HUES6 (cell line): Measurements from ENCODE around the gene SULT1A1.
"Not testable (repeated sequence)": the region's sequence is repeated elsewhere in the genome, so short reads cannot be mapped to it uniquely, and the experiment has no call there.

Source experiments
- H3K27ac ChIP-seq: 2 replicates; pipeline ENCODE4 v1.7.0; 2013; ENCODE audit warnings: low read depth, mild to moderate bottlenecking, low read length, inconsistent platforms
- H3K27me3 ChIP-seq: 2 replicates; pipeline ENCODE4 v1.6.1; 2013; ENCODE audit warnings: low read length; ENCODE audit not compliant: control insufficient read depth, insufficient read depth
- H3K36me3 ChIP-seq: 2 replicates; pipeline ENCODE4 v1.6.1; 2013; ENCODE audit warnings: low read length; ENCODE audit not compliant: control insufficient read depth, insufficient read depth
- H3K4me1 ChIP-seq: 2 replicates; pipeline ENCODE4 v1.6.1; 2013; ENCODE audit warnings: low read length; ENCODE audit not compliant: control insufficient read depth, insufficient read depth
- H3K4me3 ChIP-seq: 2 replicates; pipeline ENCODE4 v1.5.1; 2013; ENCODE audit warnings: low read depth, low read length
- H3K9ac ChIP-seq: one replicate; pipeline ENCODE4 v1.6.1; 2013; ENCODE audit warnings: mild to moderate bottlenecking, low read length
- H3K9me3 ChIP-seq: 2 replicates; pipeline ENCODE4 v1.6.1; 2013; ENCODE audit warnings: low read depth, low read length; ENCODE audit not compliant: control insufficient read depth, insufficient read depth

SULT1A1 gene

DNA sequence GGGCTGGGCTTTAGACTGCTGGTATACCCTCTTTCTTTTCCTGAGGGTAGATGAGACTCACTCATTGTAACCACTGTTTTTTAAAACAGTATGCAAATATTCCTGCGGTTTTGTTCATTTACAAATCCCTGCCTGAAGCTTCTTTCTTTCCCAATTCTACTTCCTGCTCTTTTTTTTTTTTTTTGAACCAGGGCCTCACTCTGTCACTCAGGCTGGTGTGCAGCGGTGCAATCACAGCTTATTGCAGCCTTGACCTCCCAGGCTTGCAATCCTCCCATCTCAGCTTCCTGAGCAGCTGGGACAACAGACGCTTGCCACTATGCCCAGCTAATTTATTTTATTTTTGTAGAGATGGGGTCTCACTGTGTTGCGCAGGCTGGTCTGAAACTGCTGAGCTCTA is 8.0 kb upstream of the SULT1A1 start:
- Histone ChIP-seq H3K9me3 (no peaks in the 10 kb centered on the region), H3K4me1 (peaks cover 11% of the 10 kb centered on the region), H3K27me3 (no peaks in the 10 kb centered on the region), H3K9ac (no peak overlapping the region), H3K4me3 (no peak overlapping the region), H3K36me3 (no peaks in the 10 kb centered on the region), H3K27ac (peak overlapping the region; percentile 19; the same call in 1 of the 2 replicates)

DNA sequence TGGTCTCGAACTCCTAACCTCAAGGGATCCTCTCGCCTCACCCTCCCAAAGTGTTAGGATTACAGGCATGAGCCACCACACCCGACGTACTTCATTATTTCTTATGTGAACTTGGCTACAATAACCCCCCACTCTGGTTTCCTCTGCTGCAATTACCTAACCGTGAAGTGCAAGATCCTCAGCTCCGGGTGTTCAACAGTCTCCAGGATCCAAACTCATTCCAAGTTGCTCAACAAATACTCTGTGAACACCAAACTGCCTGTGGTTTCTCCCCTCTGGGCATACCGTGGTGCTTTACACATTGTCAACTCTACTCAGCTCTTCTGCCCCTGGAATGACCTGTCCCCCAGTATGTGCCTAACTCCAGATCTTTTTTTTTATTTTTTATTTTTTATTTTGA is 6.8 kb upstream of the SULT1A1 start:
- Histone ChIP-seq H3K4me1 (peaks cover 11% of the 10 kb centered on the region), H3K4me3 (no peak overlapping the region)

DNA sequence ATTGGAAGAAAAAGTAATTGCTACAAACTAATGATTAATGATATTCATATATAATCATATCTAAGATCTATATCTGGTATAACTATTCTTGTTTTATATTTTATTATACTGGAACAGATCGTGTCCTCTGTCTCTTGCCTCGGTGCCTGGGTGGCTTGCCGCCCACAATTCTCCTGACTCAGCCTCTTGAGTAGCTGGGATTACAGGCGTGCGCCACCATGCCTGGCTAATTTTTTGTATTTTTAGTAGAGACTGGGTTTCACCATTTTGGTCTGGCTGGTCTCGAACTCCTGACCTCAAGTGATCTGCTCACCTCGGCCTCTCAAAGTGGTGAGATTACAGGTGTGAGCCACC is 6.4 kb upstream of the SULT1A1 start:
- H3K4me3 ChIP-seq, H3K36me3 ChIP-seq, H3K9me3 ChIP-seq, H3K9ac ChIP-seq, H3K27me3 ChIP-seq, H3K27ac ChIP-seq: not testable (repeated sequence)
- peaks cover 11% of the 10 kb centered on the region for H3K4me1 ChIP-seq

More for the DNA sequence above, 6.8 kb upstream of the SULT1A1 start:
- Histone ChIP-seq H3K9me3 (no peaks in the 10 kb centered on the region), H3K27ac (no peak overlapping the region), H3K9ac (no peak overlapping the region), H3K27me3 (no peaks in the 10 kb centered on the region), H3K36me3 (no peaks in the 10 kb centered on the region)

DNA sequence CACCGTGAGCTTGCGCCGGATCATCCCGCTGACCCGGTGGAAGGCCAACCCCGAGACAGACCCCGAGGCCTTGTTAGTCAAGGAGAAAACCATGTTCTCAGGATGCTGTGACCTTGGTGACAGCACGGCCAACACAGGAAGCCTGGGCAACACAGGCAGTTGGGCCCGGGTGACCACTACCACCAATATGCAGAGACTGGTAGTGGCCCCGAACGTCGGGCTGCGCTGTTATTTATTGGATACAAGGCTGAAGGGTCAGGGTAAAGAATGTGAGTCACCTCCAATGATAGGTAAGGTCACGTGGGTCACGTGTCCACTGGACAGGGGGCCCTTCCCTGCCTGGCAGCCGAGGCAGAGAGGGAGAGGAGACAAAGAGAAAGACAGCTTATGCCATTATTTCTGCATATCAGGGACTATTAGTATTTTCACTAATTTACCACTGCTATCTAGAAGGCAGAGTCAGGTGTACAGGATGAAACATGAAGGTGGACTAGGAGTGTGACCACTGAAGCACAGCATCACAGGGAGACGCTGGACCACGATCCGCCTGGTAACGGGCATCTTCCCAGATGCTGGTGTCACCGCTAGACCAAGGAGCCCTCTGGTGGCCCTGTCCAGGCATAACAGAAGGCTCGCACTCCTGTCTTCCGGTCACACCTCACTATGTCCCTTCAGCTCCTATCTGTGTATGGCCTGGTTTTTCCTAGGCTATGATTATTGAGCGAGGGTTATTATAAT is 5.8 kb upstream of the SULT1A1 start:
- peaks cover 15% of the 10 kb centered on the region for H3K4me1 ChIP-seq
- not testable (repeated sequence) for H3K9me3 ChIP-seq, H3K9ac ChIP-seq, H3K27ac ChIP-seq, H3K36me3 ChIP-seq, H3K4me3 ChIP-seq, H3K27me3 ChIP-seq

DNA sequence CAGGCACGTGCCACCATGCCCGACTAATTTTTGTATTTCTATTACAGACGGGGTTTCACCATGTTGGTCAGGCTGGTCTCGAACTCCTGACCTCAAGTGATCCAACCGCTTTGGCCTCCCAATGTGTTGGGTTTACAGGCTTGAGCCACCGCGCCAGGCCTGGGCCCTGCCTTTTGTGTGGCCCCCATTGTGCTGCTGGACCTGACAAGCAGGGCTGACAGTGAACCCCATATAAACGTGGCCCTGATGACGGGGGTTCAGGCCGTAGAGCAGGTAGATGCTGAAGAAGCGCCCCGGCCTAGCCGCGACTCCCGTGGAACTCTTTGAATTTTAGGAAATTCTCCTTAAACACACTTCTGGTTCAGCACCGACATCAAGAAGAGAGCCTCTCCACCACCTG is 4.7 kb upstream of the SULT1A1 start:
- peaks cover 24% of the 10 kb centered on the region for H3K4me1 ChIP-seq
- H3K4me3 ChIP-seq, H3K9ac ChIP-seq, H3K36me3 ChIP-seq, H3K27me3 ChIP-seq, H3K27ac ChIP-seq, H3K9me3 ChIP-seq: not testable (repeated sequence)

DNA sequence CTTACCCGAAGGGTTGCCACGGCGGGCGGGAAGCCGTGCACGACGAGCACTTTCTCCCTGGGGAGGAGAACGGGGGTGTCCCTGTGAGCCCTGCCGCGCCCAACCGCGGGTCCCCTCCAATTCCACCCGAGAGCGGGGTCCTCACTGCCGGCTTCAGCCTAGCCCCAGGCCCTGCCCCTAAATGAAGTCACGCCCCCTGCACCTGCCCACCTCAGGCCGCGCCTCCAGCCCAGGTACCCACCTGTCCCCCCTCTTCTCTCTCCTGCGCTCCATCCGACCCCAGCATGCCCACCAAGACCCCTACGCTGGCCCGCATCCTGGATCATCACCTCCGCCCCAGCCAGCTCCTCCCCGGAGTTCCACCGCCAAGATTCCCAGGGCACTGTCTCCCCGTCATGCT is 4.1 kb upstream of the SULT1A1 start:
- H3K36me3 ChIP-seq, H3K4me3 ChIP-seq, H3K27ac ChIP-seq, H3K27me3 ChIP-seq, H3K9me3 ChIP-seq, H3K9ac ChIP-seq: not testable (repeated sequence)
- peaks cover 30% of the 10 kb centered on the region for H3K4me1 ChIP-seq

DNA sequence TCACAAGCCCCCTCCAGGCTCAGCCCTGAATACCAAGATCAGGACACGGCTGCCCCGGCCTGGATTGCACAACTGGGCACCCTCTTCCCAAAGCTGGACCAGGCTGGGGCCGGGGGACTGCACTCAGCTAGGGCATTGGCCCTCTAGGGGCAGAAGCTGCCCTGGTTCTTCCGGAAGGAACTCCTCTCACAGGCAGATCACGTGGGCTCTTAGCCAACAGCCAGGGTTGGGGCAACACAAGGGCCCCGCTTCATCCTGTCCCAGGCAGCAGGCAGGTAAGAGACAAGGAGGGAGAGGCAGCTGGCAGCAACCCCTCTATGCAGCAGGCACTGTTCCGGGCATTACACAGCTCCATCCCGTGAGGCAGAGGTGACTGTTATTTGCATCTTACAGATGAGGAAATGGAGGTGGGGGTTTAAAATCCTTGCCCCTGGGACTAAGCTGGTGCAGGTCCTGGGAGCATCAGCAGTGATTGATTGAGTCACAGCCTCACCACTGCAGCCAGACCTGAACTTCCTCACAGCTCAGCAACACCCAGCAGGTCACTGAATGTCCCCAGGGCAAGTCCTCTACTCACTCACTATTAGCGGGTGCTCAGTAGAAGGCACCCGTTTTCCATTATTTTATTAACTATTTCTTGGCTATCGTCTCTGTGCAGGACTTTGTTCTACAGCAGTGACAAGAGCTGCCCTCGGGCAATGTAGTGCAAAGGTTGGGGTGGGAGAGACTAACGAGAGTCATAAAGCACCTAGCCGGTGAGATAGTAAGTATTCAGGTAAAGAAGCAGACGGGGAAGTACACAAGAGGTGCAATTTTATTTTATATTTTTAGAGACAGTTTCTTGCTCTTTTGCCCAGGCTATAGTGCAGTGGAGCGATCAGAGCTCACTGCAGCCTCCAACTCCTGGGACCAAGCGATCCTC is 2.8 kb upstream of the SULT1A1 start:
- H3K4me1 ChIP-seq, result peaks cover 25% of the 10 kb centered on the region
- H3K9ac ChIP-seq, H3K4me3 ChIP-seq, H3K27me3 ChIP-seq, H3K27ac ChIP-seq, H3K36me3 ChIP-seq, H3K9me3 ChIP-seq: not testable (repeated sequence)

DNA sequence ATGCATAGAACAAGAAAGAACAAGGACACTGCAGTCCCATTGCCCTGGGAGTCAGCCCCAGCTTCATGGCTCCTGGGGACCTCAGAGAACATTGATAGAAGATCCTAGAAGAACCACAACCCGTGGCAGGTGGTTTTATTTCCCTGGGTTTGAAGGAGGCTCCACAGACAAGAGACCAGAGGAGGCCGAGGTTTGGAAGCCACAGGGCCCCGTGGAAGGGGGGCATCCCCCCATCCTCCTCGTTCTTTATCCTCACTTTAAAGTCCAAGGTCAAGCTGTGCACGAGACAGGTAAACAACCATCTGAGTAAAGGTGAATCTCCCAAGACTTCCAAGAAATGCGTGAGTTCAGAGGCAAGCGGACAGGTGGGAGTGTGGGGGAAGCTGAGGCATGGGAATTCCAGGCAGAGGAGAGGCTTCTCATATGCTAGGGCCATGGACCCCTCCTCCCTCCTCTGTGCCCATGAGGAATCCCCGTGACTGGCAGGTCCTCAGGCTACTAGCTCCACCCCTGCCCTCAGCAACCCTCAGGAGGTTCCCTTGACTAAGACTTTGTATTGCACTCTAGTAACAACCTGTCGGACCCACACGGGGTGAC is 849 bp upstream of the SULT1A1 start:
- Histone ChIP-seq H3K4me1 (peaks cover 19% of the 10 kb centered on the region), H3K36me3 (no peaks in the 10 kb centered on the region), H3K9ac (no peak overlapping the region), H3K27ac (no peak overlapping the region), H3K27me3 (no peaks in the 10 kb centered on the region), H3K4me3 (no peak overlapping the region), H3K9me3 (no peaks in the 10 kb centered on the region)

DNA sequence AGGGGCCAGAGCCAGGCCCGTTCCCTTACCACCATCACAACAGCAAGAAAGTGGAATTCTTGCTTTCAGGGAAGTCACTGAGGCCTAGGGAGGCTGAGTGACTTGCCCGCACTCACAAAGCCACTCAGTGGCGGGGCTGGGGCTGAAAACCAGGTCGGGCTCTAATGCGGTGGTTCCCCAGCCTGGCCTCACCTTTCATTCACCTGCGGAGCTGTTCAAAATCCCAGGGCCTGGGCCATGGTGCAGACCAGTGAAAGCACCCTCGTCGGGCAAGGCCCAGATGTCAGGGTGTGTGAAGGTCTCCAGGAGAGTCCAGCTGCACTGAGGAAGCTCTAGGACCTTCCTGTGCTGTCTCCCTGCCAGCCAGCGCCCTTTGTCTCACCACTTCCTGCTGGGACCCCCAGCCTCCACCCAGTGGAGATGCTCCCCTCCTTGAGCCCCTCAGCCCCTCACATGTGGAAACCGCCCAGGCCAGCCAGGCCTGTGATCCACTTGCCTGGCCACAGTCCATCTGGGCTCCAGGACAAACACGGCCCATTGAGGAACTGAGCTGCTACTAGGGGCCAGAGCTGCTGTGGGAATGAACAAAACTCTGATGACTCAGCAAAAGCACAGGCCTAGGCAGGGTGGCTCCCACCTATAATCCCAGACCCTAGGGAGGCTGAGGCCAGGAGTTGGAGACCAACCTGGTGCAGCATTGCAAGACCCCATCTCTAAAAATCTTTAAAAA is 812 bp downstream of the SULT1A1 start:
- not testable (repeated sequence) for H3K27me3 ChIP-seq, H3K27ac ChIP-seq, H3K4me3 ChIP-seq, H3K9ac ChIP-seq, H3K36me3 ChIP-seq, H3K9me3 ChIP-seq
- peaks cover 19% of the 10 kb centered on the region for H3K4me1 ChIP-seq

DNA sequence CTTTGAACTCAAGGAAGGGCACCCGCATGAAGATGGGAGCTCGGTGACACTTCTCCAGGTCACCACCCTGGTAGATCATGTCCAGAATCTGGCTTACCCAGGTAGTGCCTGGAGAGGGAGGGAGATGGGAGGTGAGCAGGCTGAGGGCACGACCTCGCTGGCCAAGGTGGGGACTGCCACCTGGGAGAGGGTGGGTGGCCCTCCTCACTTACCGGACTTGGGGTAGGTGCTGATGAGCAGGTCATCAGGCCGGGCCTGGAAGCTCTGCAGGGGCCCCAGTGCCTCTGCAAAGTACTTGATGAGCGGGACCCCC is 1.4 kb downstream of the SULT1A1 start:
- H3K27ac ChIP-seq, H3K9me3 ChIP-seq, H3K4me3 ChIP-seq, H3K9ac ChIP-seq, H3K27me3 ChIP-seq, H3K36me3 ChIP-seq: not testable (repeated sequence)
- peaks cover 19% of the 10 kb centered on the region for H3K4me1 ChIP-seq
